Eye (tissue), 1 donor: ENCODE results near the gene TMPRSS11D.

ENCODE experiments used
- DNase-seq: peaks from one replicate; pipeline ENCODE4 v3.0.0-alpha.2; 2015

TMPRSS11D gene

GRCh38 chr4:67883902-67884301 is at the start of gene TMPRSS11D:
Gene TMPRSS11D (minus strand): TSS chr4:67884002. CDS start chr4:67883933, 69 bp downstream.
- no peak for DNase-seq

GRCh38 chr4:67933038-67933437 is 49.2 kb upstream of the TMPRSS11D start:
- DNase-seq = no peak

GRCh38 chr4:67931256-67931655 is 47.5 kb upstream of the TMPRSS11D start:
- no peak for DNase-seq

GRCh38 chr4:67929426-67929825 is 45.6 kb upstream of the TMPRSS11D start:
- DNase-seq = no peak

GRCh38 chr4:67928546-67928945 is 44.7 kb upstream of the TMPRSS11D start:
- DNase-seq = no peak

GRCh38 chr4:67927251-67927650 is 43.4 kb upstream of the TMPRSS11D start:
- no peak for DNase-seq

GRCh38 chr4:67926485-67926884 is 42.7 kb upstream of the TMPRSS11D start:
- DNase-seq = no peak

GRCh38 chr4:67922697-67923096 is 38.9 kb upstream of the TMPRSS11D start:
- no peak for DNase-seq

GRCh38 chr4:67918428-67918827 is 34.6 kb upstream of the TMPRSS11D start:
- no peak for DNase-seq

GRCh38 chr4:67915400-67915966 is 31.7 kb upstream of the TMPRSS11D start:
- no peak for DNase-seq

- DNase-seq = no peak
These were observed 28.3 kb upstream of the TMPRSS11D start for GRCh38 chr4:67912080-67912479.

- no peak for DNase-seq
These were observed 27.8 kb upstream of the TMPRSS11D start for GRCh38 chr4:67911638-67912037.

- no peak for DNase-seq
These were observed 27.3 kb upstream of the TMPRSS11D start for GRCh38 chr4:67911141-67911540.

GRCh38 chr4:67910585-67910905 is 26.7 kb upstream of the TMPRSS11D start:
- no peak for DNase-seq

- DNase-seq = no peak
These were observed 26.2 kb upstream of the TMPRSS11D start for GRCh38 chr4:67909905-67910584.

- no peak for DNase-seq
These were observed 23.8 kb upstream of the TMPRSS11D start for GRCh38 chr4:67907650-67908049.

GRCh38 chr4:67899096-67899495 is 15.3 kb upstream of the TMPRSS11D start:
- DNase-seq = no peak

- no peak for DNase-seq
These were observed 13.9 kb upstream of the TMPRSS11D start for GRCh38 chr4:67897686-67898085.

- no peak for DNase-seq
These were observed 12.7 kb upstream of the TMPRSS11D start for GRCh38 chr4:67896421-67897065.

- DNase-seq = no peak
These were observed 10.9 kb upstream of the TMPRSS11D start for GRCh38 chr4:67894659-67895058.

- DNase-seq = no peak
These were observed 9.1 kb upstream of the TMPRSS11D start for GRCh38 chr4:67892905-67893304.

- DNase-seq = no peak
These were observed 8.5 kb upstream of the TMPRSS11D start for GRCh38 chr4:67892253-67892652.

GRCh38 chr4:67891645-67892044 is 7.8 kb upstream of the TMPRSS11D start:
- DNase-seq = no peak

- DNase-seq = no peak
These were observed 2.5 kb upstream of the TMPRSS11D start for GRCh38 chr4:67886281-67886680.

- peak; percentile 54 for DNase-seq
These were observed 2.0 kb upstream of the TMPRSS11D start for GRCh38 chr4:67885762-67886161.
